Sigmoid colon (tissue), 4 donors: ENCODE measurements around the gene WNT9B.

ENCODE experiments used
- POLR2A ChIP-seq, 2 donors: fragments of 450-650 bp; IDR thresholded peaks; one replicate each; pipeline ENCODE4 v1.6.1; 2016; ENCODE audit warnings: antibody characterized with exemption in 2 of 2, mild to moderate bottlenecking in 2 of 2, moderate library complexity in 2 of 2
- POLR2AphosphoS5 ChIP-seq, 4 donors: sonication (generic); formaldehyde crosslinking; IDR thresholded peaks; one replicate each; pipeline ENCODE4 v1.6.1; 2017; ENCODE audit warnings: antibody characterized with exemption in 4 of 4
- TF ChIP-seq, protein P1 (sequence below), 4 experiments: fragments of 450-650 bp in 3 of 4; fragments of 200-600 bp in 1 of 4; IDR thresholded peaks; one replicate each; pipeline ENCODE4 v1.5.1; 2016 to 2019; ENCODE audit warnings: antibody characterized with exemption in 4 of 4, mild to moderate bottlenecking in 3 of 4, moderate library complexity in 2 of 4

DNA sequence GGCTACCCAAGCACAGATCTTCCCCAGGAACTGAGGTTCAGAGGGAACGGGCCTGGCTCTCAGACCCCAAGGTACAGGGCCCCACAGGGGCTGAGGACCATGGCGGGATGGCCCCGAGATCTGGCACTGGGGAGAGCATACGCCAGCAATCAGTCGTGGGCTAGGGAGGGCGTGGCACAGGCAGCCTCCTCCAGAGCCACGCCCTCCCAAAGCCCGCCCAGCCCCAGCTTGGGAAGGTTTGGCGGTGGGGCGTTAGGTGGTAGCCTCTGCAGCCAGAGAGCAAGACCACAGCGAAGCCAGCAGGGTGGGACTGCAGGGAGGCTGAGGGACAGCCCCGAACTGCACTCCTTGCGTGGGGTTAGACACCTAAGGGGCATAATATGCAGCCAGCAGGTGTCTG, 11.6 kb downstream of the WNT9B start:
- TF ChIP-seq, protein P1, sequence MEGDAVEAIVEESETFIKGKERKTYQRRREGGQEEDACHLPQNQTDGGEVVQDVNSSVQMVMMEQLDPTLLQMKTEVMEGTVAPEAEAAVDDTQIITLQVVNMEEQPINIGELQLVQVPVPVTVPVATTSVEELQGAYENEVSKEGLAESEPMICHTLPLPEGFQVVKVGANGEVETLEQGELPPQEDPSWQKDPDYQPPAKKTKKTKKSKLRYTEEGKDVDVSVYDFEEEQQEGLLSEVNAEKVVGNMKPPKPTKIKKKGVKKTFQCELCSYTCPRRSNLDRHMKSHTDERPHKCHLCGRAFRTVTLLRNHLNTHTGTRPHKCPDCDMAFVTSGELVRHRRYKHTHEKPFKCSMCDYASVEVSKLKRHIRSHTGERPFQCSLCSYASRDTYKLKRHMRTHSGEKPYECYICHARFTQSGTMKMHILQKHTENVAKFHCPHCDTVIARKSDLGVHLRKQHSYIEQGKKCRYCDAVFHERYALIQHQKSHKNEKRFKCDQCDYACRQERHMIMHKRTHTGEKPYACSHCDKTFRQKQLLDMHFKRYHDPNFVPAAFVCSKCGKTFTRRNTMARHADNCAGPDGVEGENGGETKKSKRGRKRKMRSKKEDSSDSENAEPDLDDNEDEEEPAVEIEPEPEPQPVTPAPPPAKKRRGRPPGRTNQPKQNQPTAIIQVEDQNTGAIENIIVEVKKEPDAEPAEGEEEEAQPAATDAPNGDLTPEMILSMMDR (IDR thresholded peaks at IDR 0.05), result no peak
- TF ChIP-seq POLR2A (IDR thresholded peaks at IDR 0.05) (no peak), POLR2AphosphoS5 (IDR thresholded peaks at IDR 0.05) (no peak)
